Neural progenitor cell (in vitro differentiated cells): ENCODE results near the gene SNAP29.

Experiments used
- CTCF ChIP-seq: fragments of 200-600 bp; sonication (generic); IDR thresholded peaks from 2 replicates; pipeline ENCODE4 v1.5.1; 2017; ENCODE audit warnings: antibody characterized with exemption, mild to moderate bottlenecking
- EZH2phosphoT487 ChIP-seq: fragments of 200-600 bp; sonication (generic); IDR thresholded peaks from 2 replicates; pipeline ENCODE4 v1.6.1; 2017; ENCODE audit warnings: antibody characterized with exemption

DNA sequence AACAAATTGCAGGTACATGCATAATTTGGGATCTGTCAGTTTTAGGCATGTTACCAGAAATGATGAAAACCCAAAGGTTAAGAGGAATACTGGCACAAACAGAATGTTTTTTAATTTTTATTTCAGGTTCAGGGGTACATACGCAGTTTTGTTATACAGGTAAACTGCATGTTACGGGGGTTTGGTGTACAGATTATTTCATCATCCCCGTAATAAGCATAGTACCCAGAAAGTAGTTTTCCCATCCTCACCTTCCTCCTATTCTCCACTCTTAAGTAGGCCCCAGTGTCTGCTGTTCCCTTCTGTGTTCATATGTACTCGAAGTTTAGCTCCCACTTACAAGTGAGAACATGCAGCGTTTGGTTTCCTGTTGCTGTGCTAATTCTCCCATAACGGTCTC, 33.2 kb upstream of the SNAP29 start:
- TF ChIP-seq CTCF, result no peak
- no peak for TF ChIP-seq EZH2phosphoT487
